ENCODE results near the gene ATP2B1. TPM values are rescaled to one million over a fixed set of nuclear protein-coding genes. Genes with fewer than 3 reads are reported as not detected.

ATP2B1 gene
- polyA plus RNA-seq, 2 donors = 3.3 to 5.3 TPM

DNA sequence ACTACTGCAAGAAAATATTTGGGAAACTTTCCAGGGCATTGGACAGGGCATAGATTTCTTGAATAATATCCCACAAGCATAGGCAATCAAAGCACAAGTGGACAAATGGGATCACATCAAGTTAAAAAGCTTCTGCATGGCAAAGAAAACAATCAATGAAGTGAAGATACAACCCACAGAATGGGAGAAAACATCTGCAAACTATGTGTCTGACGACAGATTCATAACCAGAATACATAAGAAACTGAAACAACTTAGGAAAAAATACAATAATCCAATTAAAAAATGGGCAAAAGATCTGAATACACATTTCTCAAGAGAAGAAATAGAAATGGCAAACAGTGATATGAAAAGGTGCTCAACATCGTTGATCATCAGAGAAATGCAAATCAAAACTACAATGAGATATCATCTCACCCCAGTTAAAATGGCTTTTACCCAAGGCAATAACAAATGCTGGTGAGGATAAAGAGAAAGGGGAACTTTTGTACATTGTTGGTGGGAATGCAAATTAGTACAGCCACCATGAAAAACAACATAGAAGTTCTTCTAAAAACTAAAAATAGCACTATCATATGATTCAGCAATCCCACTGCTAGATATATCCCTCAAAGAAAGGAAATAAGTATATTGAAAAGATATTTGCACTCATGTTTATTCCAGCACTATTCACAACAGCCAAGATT, 33.8 kb upstream of the ATP2B1 start:
- WGBS, 2 donors = 77 to 88% methylated on average over 2 of the region's 2 CpGs
- no peaks in the 10 kb centered on the region for H3K4me1 ChIP-seq (ENCODE audit: control insufficient read depth in 2 of 2, insufficient read depth in 2 of 2, low read length in 1 of 2)
- no peaks in the 10 kb centered on the region for H3K27me3 ChIP-seq (ENCODE audit: control insufficient read depth in 1 of 2, insufficient read depth in 2 of 2, low read length in 2 of 2)
- no peak overlapping the region for H3K27ac ChIP-seq (ENCODE audit: low read depth in 2 of 2, low read length in 1 of 2)
- H3K36me3 ChIP-seq (ENCODE audit: control insufficient read depth in 2 of 2, insufficient read depth in 2 of 2, low read length in 1 of 2) = no peaks in the 10 kb centered on the region
- no peak overlapping the region for H3K4me3 ChIP-seq (ENCODE audit: low read depth in 1 of 2, low read length in 2 of 2)
- H3K9me3 ChIP-seq (ENCODE audit: control insufficient read depth in 2 of 2, insufficient read depth in 1 of 2, low read depth in 1 of 2, low read length in 1 of 2) = no peaks in the 10 kb centered on the region

DNA sequence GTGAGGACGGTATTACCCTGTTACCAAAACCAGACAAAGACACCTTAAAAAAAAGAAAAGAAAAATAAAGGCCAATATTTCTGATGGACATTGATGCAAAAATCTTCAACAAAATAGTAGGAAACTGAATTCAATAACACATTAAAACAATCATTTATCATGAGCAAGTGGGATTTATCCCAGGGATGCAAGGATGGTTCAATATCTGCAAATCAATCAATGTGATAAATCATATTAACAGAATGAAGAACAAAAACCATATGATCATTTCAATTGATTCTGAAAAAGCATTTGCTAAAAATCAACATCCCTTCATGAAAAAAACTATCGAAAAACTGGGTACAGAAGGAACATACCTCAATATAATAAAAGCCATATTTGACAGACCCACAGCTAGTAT, 32.3 kb upstream of the ATP2B1 start:
- no peak overlapping the region for H3K27ac ChIP-seq (ENCODE audit: low read depth in 2 of 2, low read length in 1 of 2)
- 94 to 95% methylated on average over 2 of the region's 2 CpGs for WGBS, 2 donors

DNA sequence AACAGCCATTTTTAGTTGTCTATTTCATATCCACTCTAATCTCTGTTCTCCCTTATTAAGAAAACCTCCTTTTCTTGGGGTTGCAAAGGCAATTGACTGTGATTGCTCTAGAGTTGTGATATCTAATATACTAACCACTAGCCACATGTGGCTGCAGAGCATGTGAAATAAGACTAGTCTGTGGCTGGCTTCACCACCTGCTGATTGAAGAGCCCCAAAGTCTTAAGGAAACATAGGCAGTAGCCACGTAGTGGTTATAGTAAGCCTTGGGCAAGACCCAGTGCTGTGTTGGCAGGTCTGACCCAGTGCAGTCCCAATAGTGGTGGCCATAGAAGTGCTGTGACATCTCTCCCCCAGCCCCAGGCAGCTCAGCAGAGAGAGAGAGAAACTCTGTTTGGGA, 28.4 kb upstream of the ATP2B1 start:
- Histone ChIP-seq H3K36me3 (ENCODE audit: control insufficient read depth in 2 of 2, insufficient read depth in 2 of 2, low read length in 1 of 2) (no peaks in the 10 kb centered on the region), H3K27ac (ENCODE audit: low read depth in 2 of 2, low read length in 1 of 2) (no peak overlapping the region), H3K27me3 (ENCODE audit: control insufficient read depth in 1 of 2, insufficient read depth in 2 of 2, low read length in 2 of 2) (no peaks in the 10 kb centered on the region), H3K4me1 (ENCODE audit: control insufficient read depth in 2 of 2, insufficient read depth in 2 of 2, low read length in 1 of 2) (no peaks in the 10 kb centered on the region), H3K4me3 (ENCODE audit: low read depth in 1 of 2, low read length in 2 of 2) (no peak overlapping the region), H3K9me3 (ENCODE audit: control insufficient read depth in 2 of 2, insufficient read depth in 1 of 2, low read depth in 1 of 2, low read length in 1 of 2) (no peaks in the 10 kb centered on the region)
- 64 to 80% methylated on average over 1 of the region's 1 CpG for WGBS, 2 donors

More for the DNA sequence above, 32.3 kb upstream of the ATP2B1 start:
- no peaks in the 10 kb centered on the region for H3K36me3 ChIP-seq (ENCODE audit: control insufficient read depth in 2 of 2, insufficient read depth in 2 of 2, low read length in 1 of 2)
- H3K4me1 ChIP-seq (ENCODE audit: control insufficient read depth in 2 of 2, insufficient read depth in 2 of 2, low read length in 1 of 2) = no peaks in the 10 kb centered on the region
- no peaks in the 10 kb centered on the region for H3K27me3 ChIP-seq (ENCODE audit: control insufficient read depth in 1 of 2, insufficient read depth in 2 of 2, low read length in 2 of 2)
- no peak overlapping the region for H3K4me3 ChIP-seq (ENCODE audit: low read depth in 1 of 2, low read length in 2 of 2)
- H3K9me3 ChIP-seq (ENCODE audit: control insufficient read depth in 2 of 2, insufficient read depth in 1 of 2, low read depth in 1 of 2, low read length in 1 of 2) = no peaks in the 10 kb centered on the region

DNA sequence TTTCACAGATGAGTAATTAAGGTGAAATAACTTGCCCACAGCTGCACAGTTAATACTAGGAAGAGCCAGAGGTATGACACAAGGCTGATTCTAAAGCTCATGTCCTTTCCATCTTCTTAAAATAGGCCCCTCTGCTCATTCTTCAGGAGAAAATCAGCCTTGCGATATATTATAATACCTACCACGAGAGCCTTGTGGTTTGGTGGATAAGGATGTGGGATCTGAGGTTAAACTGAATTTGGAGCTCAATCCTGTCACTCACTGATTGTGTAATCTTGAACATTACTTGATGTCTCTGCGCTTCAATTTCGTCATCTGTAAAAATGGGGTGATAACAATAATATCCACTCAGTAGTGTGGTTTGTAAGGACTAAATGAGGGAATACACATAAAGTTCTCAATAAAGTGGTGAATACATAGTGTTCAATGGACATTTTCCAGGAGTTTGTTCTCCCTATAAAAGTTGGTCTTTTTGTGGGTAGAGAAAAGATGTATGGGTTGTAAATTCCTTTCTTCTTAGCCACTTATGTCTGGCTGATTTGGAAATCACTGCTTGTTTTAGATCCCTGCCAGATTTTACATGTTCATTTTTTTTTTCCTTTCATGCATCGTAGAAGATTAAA, 25.1 kb upstream of the ATP2B1 start:
- Histone ChIP-seq H3K4me1 (ENCODE audit: control insufficient read depth in 2 of 2, insufficient read depth in 2 of 2, low read length in 1 of 2) (no peaks in the 10 kb centered on the region), H3K4me3 (ENCODE audit: low read depth in 1 of 2, low read length in 2 of 2) (no peak overlapping the region), H3K36me3 (ENCODE audit: control insufficient read depth in 2 of 2, insufficient read depth in 2 of 2, low read length in 1 of 2) (no peaks in the 10 kb centered on the region), H3K27me3 (ENCODE audit: control insufficient read depth in 1 of 2, insufficient read depth in 2 of 2, low read length in 2 of 2) (no peaks in the 10 kb centered on the region), H3K9me3 (ENCODE audit: control insufficient read depth in 2 of 2, insufficient read depth in 1 of 2, low read depth in 1 of 2, low read length in 1 of 2) (no peaks in the 10 kb centered on the region), H3K27ac (ENCODE audit: low read depth in 2 of 2, low read length in 1 of 2) (no peak overlapping the region)
- whole genome bisulfite sequencing, 2 donors = 67 to 68% methylated on average over 5 of the region's 5 CpGs

GRCh38 chr12:89732522-89732921, 23.9 kb upstream of the ATP2B1 start:
- H3K27ac ChIP-seq (ENCODE audit: low read depth in 2 of 2, low read length in 1 of 2) = no peak overlapping the region
- H3K4me3 ChIP-seq (ENCODE audit: low read depth in 1 of 2, low read length in 2 of 2) = no peak overlapping the region
- no peaks in the 10 kb centered on the region for H3K36me3 ChIP-seq (ENCODE audit: control insufficient read depth in 2 of 2, insufficient read depth in 2 of 2, low read length in 1 of 2)
- 64 to 66% methylated on average over 2 of the region's 2 CpGs for WGBS, 2 donors
- no peaks in the 10 kb centered on the region for H3K9me3 ChIP-seq (ENCODE audit: control insufficient read depth in 2 of 2, insufficient read depth in 1 of 2, low read depth in 1 of 2, low read length in 1 of 2)
- no peaks in the 10 kb centered on the region for H3K27me3 ChIP-seq (ENCODE audit: control insufficient read depth in 1 of 2, insufficient read depth in 2 of 2, low read length in 2 of 2)
- H3K4me1 ChIP-seq (ENCODE audit: control insufficient read depth in 2 of 2, insufficient read depth in 2 of 2, low read length in 1 of 2) = no peaks in the 10 kb centered on the region

DNA sequence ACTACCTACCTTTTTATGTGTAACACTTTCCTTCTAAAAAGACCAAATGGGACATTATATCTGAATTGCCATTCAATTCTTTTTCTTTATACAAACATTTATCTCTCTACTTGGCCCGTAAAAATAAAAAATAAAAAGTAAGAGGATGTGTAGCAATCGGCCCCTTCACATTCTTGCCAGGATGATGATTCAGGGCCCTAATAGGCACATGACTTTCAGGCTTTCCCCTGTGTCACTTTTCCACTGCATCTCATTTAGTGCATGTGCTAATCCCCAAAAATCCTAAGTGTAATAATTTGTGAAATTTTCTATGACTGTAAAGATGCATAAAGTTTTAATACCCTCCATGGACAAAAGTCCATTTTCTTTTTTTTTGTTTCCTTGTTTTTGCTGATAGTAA, 23.0 kb upstream of the ATP2B1 start:
- WGBS, 2 donors = 39 to 61% methylated on average over 2 of the region's 2 CpGs
- no peak overlapping the region for H3K27ac ChIP-seq (ENCODE audit: low read depth in 2 of 2, low read length in 1 of 2)
- H3K4me3 ChIP-seq (ENCODE audit: low read depth in 1 of 2, low read length in 2 of 2) = no peak overlapping the region
- no peaks in the 10 kb centered on the region for H3K9me3 ChIP-seq (ENCODE audit: control insufficient read depth in 2 of 2, insufficient read depth in 1 of 2, low read depth in 1 of 2, low read length in 1 of 2)
- H3K36me3 ChIP-seq (ENCODE audit: control insufficient read depth in 2 of 2, insufficient read depth in 2 of 2, low read length in 1 of 2) = no peaks in the 10 kb centered on the region
- H3K27me3 ChIP-seq (ENCODE audit: control insufficient read depth in 1 of 2, insufficient read depth in 2 of 2, low read length in 2 of 2) = no peaks in the 10 kb centered on the region
- H3K4me1 ChIP-seq (ENCODE audit: control insufficient read depth in 2 of 2, insufficient read depth in 2 of 2, low read length in 1 of 2) = no peaks in the 10 kb centered on the region

DNA sequence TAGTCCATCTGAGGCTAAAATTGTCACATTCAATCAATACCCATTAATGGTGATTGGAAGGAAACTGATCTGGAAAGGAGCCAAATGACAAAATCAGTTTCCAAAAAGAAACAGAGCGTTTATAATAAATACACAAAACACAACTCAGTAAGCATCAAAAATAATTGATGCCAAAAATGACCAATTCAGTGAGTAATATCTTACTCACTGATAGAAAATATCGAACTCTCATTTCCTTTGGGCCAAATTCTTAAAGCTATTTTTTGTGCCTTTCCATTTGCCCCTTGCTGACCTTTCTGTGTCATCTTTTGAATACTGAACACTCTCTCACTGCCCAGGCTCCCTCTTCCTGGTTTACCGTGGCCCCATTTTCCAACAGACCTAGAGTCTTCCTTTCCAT, 22.5 kb upstream of the ATP2B1 start:
- Histone ChIP-seq H3K27me3 (ENCODE audit: control insufficient read depth in 1 of 2, insufficient read depth in 2 of 2, low read length in 2 of 2) (no peaks in the 10 kb centered on the region), H3K4me3 (ENCODE audit: low read depth in 1 of 2, low read length in 2 of 2) (no peak overlapping the region), H3K36me3 (ENCODE audit: control insufficient read depth in 2 of 2, insufficient read depth in 2 of 2, low read length in 1 of 2) (no peaks in the 10 kb centered on the region), H3K4me1 (ENCODE audit: control insufficient read depth in 2 of 2, insufficient read depth in 2 of 2, low read length in 1 of 2) (no peaks in the 10 kb centered on the region), H3K27ac (ENCODE audit: low read depth in 2 of 2, low read length in 1 of 2) (peak overlapping the region in 1 of 2 donors; percentile 4), H3K9me3 (ENCODE audit: control insufficient read depth in 2 of 2, insufficient read depth in 1 of 2, low read depth in 1 of 2, low read length in 1 of 2) (no peaks in the 10 kb centered on the region)
- 66 to 72% methylated on average over 3 of the region's 3 CpGs for WGBS, 2 donors

GRCh38 chr12:89729946-89730459, 21.4 kb upstream of the ATP2B1 start:
- no peak overlapping the region for H3K27ac ChIP-seq (ENCODE audit: low read depth in 2 of 2, low read length in 1 of 2)

DNA sequence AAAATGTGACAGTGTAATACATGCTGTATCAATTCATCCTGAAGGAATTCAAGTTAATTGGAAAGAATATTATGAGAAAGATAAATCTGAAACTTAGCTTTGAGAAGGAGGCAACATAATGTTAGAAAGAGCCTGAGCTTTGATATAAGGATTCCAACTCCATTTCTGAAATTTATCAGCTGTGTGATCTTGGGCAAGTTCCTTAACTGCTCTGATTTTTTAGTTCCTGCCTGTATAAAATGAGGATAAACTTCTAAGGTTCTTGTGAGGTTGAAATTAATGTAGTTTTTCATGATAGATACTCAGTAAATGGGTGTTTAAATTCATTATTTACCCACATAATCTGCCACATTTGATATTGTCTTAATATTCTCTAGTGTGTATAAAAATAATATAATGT, 14.6 kb upstream of the ATP2B1 start:
- Histone ChIP-seq H3K4me3 (ENCODE audit: low read depth in 1 of 2, low read length in 2 of 2) (no peak overlapping the region), H3K27ac (ENCODE audit: low read depth in 2 of 2, low read length in 1 of 2) (no peak overlapping the region), H3K36me3 (ENCODE audit: control insufficient read depth in 2 of 2, insufficient read depth in 2 of 2, low read length in 1 of 2) (no peaks in the 10 kb centered on the region), H3K27me3 (ENCODE audit: control insufficient read depth in 1 of 2, insufficient read depth in 2 of 2, low read length in 2 of 2) (no peaks in the 10 kb centered on the region), H3K9me3 (ENCODE audit: control insufficient read depth in 2 of 2, insufficient read depth in 1 of 2, low read depth in 1 of 2, low read length in 1 of 2) (no peaks in the 10 kb centered on the region), H3K4me1 (ENCODE audit: control insufficient read depth in 2 of 2, insufficient read depth in 2 of 2, low read length in 1 of 2) (no peaks in the 10 kb centered on the region)

More at GRCh38 chr12:89729946-89730459, 21.4 kb upstream of the ATP2B1 start:
- Histone ChIP-seq H3K4me3 (ENCODE audit: low read depth in 1 of 2, low read length in 2 of 2) (no peak overlapping the region), H3K4me1 (ENCODE audit: control insufficient read depth in 2 of 2, insufficient read depth in 2 of 2, low read length in 1 of 2) (no peaks in the 10 kb centered on the region), H3K9me3 (ENCODE audit: control insufficient read depth in 2 of 2, insufficient read depth in 1 of 2, low read depth in 1 of 2, low read length in 1 of 2) (no peaks in the 10 kb centered on the region), H3K36me3 (ENCODE audit: control insufficient read depth in 2 of 2, insufficient read depth in 2 of 2, low read length in 1 of 2) (no peaks in the 10 kb centered on the region), H3K27me3 (ENCODE audit: control insufficient read depth in 1 of 2, insufficient read depth in 2 of 2, low read length in 2 of 2) (no peaks in the 10 kb centered on the region)
- 76 to 78% methylated on average over 4 of the region's 4 CpGs for WGBS, 2 donors

All from esophagus (tissue), 2 donors.